GM12864 (cell line): ENCODE data around the gene LMO3.

Experiments
- DNase-seq: peaks from one replicate; pipeline ENCODE4 v3.0.0-alpha.2; 2011; ENCODE audit warnings: low read depth
- H3K4me3 ChIP-seq: 2 replicates; pipeline ENCODE4 v1.5.1; 2011; ENCODE audit warnings: mild to moderate bottlenecking, low read depth, low read length, control low read depth
- CTCF ChIP-seq: IDR thresholded peaks from 2 replicates; pipeline ENCODE4 v1.5.1; 2011; ENCODE audit warnings: low read depth, mild to moderate bottlenecking, moderate library complexity, low read length, control low read depth, inconsistent platforms; ENCODE audit errors: missing control alignments

Gene LMO3

GRCh38 chr12:16588812-16589211, 17.1 kb downstream of the LMO3 start:
- no peak overlapping the region for H3K4me3 ChIP-seq

GRCh38 chr12:16587514-16587913, 18.4 kb downstream of the LMO3 start:
- DNase-seq = no peak
- no peak for TF ChIP-seq CTCF
- H3K4me3 ChIP-seq = no peak overlapping the region

More at GRCh38 chr12:16588812-16589211, 17.1 kb downstream of the LMO3 start:
- DNase-seq = no peak
- TF ChIP-seq CTCF = no peak

GRCh38 chr12:16587110-16587453, 18.9 kb downstream of the LMO3 start:
- H3K4me3 ChIP-seq = no peak overlapping the region
- DNase-seq = no peak
- no peak for TF ChIP-seq CTCF

GRCh38 chr12:16586350-16587109, 19.4 kb downstream of the LMO3 start:
- DNase-seq = no peak
- no peak for TF ChIP-seq CTCF
- H3K4me3 ChIP-seq = no peak overlapping the region

DNA sequence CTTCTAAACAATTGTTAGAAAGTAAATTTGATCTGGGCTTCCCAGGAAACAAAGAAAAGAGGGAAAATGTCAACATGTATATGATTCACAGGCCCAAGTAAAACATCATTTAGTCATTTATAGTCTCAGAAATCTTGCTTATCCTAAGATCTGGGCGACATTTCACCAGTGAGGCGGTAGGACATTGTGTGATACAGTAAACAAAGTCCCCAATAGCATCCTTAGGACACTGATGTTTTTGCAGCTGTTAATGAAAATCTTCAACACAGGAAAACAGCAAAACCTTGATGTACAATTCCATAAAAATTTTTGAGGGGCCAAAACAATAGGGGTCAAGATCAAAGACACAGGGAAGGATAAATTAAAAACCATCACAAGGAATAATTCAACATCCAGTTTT, 20.2 kb downstream of the LMO3 start:
- DNase-seq = no peak
- no peak for TF ChIP-seq CTCF
- H3K4me3 ChIP-seq = no peak overlapping the region

- H3K4me3 ChIP-seq = no peak overlapping the region
- no peak for TF ChIP-seq CTCF
- DNase-seq = no peak
Measured at GRCh38 chr12:16583969-16584745, 21.8 kb downstream of the LMO3 start.

- TF ChIP-seq CTCF = no peak
- no peak for DNase-seq
- no peak overlapping the region for H3K4me3 ChIP-seq
Measured at GRCh38 chr12:16581416-16581815, 24.5 kb downstream of the LMO3 start.
